NCI-H2196 treated with DMSO at 0.1 percent for 48 hours (cell line): Measurements from ENCODE around the gene LRRN2.
"Not testable (repeated sequence)": the region's sequence is repeated elsewhere in the genome, so short reads cannot be mapped to it uniquely, and the experiment has no call there.

ENCODE experiments used
- DNase-seq: peaks from one replicate; lab custom pipeline; 2025; ENCODE audit not compliant: unreplicated experiment; lab: John Stamatoyannopoulos, UW

Gene LRRN2

GRCh38 chr1:204633665-204634064 lies 51.9 kb downstream of the LRRN2 start:
- no peak for DNase-seq

DNA sequence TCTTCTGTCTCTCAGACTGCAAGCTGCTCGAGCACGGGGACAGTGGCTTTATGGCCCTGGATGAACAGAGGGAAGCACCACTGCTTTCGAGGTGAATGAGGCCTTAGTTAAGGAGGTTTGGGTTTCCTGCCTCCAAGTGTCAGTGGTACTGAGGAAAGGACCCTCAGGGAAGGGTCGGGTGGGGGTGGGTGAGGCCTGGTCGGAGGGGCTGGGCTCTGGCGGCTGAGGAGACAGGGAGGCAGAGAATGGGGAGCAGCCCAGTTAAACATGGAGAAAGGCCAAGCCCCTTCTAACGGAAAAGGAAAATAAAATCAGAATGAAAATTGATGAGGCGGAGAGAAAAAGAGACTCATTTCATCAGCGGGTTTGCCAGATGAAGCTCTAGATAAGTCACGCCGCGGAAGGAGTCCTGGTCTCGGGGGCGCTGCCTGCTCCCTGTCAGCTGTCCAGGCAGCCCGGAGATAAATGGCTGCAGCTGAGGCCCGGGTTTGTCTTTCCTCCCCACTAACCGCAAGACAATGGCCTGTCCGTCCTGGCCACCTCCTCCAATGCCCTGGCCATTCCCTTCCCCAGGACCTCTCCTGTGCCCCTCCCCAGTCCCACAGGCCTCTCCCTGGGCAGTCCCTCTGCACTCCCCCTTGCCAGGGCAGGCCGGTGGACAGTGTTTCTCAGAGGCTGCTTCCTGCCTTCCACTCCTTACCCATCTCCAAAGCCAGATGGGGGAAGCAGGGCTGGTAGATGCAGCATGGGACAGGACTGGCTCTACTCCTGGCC lies 55.2 kb downstream of the LRRN2 start:
- DNase-seq: no peak

DNA sequence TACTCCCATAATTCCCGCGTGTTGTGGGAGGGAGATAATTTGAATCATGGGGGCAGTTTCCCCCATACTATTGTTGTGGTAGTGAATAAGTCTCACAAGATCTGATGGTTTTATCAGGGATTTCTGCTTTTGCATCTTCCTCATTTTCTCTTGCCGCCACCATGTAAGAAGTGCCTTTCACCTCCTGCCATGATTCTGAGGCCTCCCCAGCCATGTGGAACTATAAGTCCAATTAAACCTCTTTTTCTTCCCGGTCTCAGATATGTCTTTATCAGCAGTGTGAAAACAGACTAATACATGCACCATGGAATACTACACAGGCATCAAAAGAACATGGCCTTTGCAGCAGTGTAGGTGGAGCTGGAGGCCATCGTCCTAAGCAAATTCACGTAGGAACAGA lies 56.1 kb downstream of the LRRN2 start:
- not testable (repeated sequence) for DNase-seq

- DNase-seq: no peak
Observed at GRCh38 chr1:204628868-204629267, 56.7 kb downstream of the LRRN2 start.

GRCh38 chr1:204627436-204627835 lies 58.1 kb downstream of the LRRN2 start:
- no peak for DNase-seq

GRCh38 chr1:204626381-204626780 lies 59.2 kb downstream of the LRRN2 start:
- DNase-seq: no peak

DNA sequence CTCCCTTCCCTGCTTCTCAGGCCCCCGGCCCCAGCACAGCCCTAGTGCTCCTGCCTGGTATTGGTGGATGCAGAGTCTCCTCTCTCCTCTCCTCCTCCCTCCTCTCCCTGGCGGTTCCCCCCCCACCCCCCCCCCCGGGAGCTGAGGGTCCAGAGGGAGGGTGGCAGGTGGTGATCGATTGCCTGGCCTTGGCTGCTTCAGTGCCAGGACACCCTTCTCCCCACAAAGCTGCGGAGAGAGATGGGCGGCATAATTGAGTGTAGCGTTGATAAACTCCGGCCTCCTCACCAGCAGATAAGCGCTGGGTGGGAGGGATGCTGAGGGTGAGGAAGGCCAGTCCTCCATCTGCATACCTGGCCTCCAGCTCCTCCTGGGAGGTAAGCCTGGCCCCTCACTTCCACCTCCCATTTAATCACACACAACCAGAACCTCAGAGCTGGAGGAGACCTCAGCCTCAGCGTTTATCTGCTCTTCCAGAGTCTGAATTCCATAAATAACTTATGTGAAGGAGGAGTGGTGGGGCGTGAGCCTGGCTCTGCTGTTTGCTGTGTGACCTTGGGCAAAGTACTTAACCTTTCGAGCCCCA lies 60.8 kb downstream of the LRRN2 start:
- no peak for DNase-seq

- no peak for DNase-seq
Observed at GRCh38 chr1:204623894-204624361, 61.6 kb downstream of the LRRN2 start.

DNA sequence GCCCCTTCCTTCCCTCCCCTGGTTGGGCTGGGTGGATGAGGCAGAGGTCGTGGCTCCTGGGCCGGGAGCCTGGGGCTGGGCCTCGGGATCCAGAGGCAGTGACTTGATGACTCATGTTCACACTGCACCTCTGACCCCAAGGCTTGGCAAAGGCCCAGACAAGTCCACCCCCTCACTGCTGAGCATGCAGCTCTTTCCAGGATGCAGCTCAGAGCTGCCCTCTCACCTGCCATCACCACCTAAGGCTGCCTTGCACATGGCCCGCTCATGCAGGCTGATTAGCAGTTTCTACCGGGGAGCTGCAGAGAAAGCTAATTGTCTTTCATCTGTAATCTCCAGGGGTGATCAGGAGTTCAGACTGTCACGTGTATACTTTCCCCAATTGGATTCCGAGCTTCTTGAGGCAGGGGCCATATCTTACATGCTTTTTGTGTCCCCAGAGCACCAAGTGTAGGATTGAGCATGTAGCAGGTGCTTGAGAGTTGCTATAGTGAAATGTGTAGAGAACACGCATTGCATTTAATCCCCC lies 62.1 kb downstream of the LRRN2 start:
- no peak for DNase-seq

GRCh38 chr1:204621996-204622395 lies 63.5 kb downstream of the LRRN2 start:
- DNase-seq: no peak

- no peak for DNase-seq
Observed at GRCh38 chr1:204621396-204621795, 64.1 kb downstream of the LRRN2 start.

DNA sequence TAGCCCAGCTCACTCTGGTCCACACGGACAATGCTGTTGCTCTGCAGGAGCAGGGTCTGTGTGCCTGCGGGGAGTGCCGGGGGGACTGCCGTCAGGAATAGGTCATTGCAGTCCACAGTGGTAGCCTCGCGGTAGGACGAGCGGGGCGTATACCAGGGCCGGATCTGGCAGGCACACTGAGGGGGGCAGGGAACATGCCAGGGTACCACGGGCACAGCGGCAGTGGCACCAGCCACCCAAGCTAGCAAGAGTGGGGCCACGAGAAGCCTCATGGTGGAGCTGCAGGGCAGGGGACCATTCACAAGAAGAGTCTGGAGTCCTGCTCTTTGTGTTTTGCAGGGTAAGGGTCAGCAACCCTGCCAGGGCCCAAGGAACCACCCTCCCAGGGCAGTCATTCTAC lies 65.8 kb downstream of the LRRN2 start:
- no peak for DNase-seq

GRCh38 chr1:204618148-204618760 lies 67.3 kb downstream of the LRRN2 start:
- no peak for DNase-seq

GRCh38 chr1:204617256-204618147 lies 68.0 kb downstream of the LRRN2 start:
- DNase-seq: no peak

DNA sequence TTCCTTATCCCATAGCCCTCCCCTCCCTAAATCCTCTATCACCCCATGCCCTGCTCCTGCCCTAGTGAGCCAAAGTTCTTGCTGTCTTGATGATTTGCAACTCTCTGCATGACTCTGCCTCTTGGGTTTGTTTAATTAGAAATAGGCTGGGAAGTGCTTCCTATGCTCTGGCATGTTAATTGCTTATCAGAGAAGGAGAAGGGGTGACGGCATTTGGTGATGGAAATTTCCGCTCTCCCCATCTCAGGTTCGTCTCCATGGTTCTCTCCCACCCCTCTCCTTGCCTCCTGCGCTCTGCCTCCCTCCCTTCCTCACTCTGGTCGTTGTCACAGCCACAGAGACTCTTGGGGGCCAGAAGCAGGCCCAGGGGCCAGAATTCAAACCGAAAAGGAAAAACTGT lies 68.9 kb downstream of the LRRN2 start:
- DNase-seq: no peak

GRCh38 chr1:204615881-204616280 lies 69.7 kb downstream of the LRRN2 start:
- DNase-seq: no peak

DNA sequence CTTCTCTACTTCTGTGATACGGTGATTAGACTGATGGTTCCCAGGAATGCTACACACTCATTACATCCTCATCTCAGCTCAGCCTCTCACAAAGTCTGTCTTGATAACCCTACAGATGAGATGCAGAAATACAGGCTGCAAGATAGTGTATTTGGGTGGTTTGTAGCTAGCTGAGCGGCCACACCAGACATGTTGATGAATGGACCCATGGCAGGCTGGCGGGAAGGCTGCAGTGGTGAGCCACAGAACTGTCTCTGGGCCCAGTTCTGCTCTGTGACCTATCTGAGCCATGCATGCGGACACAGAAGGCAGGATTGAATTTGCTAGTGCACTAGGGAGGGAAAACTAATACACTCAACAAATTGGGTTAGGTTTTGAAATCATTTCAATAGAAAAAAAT lies 71.9 kb downstream of the LRRN2 start:
- no peak for DNase-seq

- DNase-seq: no peak
Observed at GRCh38 chr1:204612326-204612725, 73.2 kb downstream of the LRRN2 start.

GRCh38 chr1:204611036-204611435 lies 74.5 kb downstream of the LRRN2 start:
- DNase-seq: no peak

- DNase-seq: no peak
Observed at GRCh38 chr1:204607910-204608309, 77.6 kb downstream of the LRRN2 start.

DNA sequence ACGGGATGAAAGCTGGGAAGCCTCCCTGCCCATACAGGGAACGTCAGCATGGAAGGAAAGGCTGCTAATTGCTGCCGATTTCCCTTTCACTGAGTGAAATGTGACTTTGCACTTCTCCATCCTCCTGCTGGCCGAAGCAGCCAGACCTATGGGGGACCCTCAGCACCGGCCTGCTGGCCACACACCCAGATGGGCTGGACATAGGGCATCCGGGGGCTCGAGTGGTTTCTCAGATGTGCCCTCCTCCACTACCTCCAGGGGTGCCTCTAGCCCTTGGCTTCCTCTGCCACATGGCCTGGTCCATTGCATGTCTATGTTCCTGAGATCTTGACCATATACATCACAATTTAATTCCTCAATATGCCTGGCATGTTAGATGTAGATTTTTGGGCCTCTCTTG lies 79.7 kb downstream of the LRRN2 start:
- no peak for DNase-seq
